HEK293T (cell line): ENCODE measurements around the gene RFC3.
A peak's percentile ranks its signal among the peaks of the same experiment; 100 is the strongest.

Experiments used
- CTCF ChIA-PET: fragments of 350-600 bp; formaldehyde crosslinking; extraction: SDS; loops from one replicate; lab custom pipeline; 2021; ENCODE audit warnings: antibody characterized with exemption, inconsistent platforms; lab: Yijun Ruan, JAX
- POLR2A ChIA-PET: fragments of 350-600 bp; formaldehyde crosslinking; extraction: SDS; loops from one replicate; lab custom pipeline; 2020; ENCODE audit warnings: antibody characterized with exemption, inconsistent platforms; lab: Yijun Ruan, JAX
- DNase-seq: peaks from one replicate; pipeline ENCODE4 v3.0.0; 2012; ENCODE audit warnings: mixed read lengths; ENCODE audit errors: extremely low spot score
- ARNT ChIP-seq: fragments of 450-650 bp; IDR thresholded peaks from 2 replicates; pipeline ENCODE4 v1.6.1; 2017; ENCODE audit warnings: mild to moderate bottlenecking
- BHLHE40 ChIP-seq: fragments of 450-650 bp; IDR thresholded peaks from 2 replicates; pipeline ENCODE4 v1.6.1; 2016; ENCODE audit warnings: mild to moderate bottlenecking, moderate library complexity, borderline replicate concordance
- CTBP1 ChIP-seq: fragments of 450-650 bp; IDR thresholded peaks from 2 replicates; pipeline ENCODE4 v1.6.1; 2016; ENCODE audit warnings: borderline replicate concordance
- ELF4 ChIP-seq: fragments of 450-650 bp; IDR thresholded peaks from 2 replicates; pipeline ENCODE4 v1.6.1; 2017; ENCODE audit warnings: antibody characterized with exemption
- FOXA1 ChIP-seq: fragments of 450-650 bp; IDR thresholded peaks from 2 replicates; pipeline ENCODE4 v1.6.1; 2016; ENCODE audit warnings: mild to moderate bottlenecking
- FOXK2 ChIP-seq: fragments of 450-650 bp; IDR thresholded peaks from 2 replicates; pipeline ENCODE4 v1.6.1; 2016; ENCODE audit warnings: mild to moderate bottlenecking
- FOXM1 ChIP-seq: fragments of 450-650 bp; IDR thresholded peaks from 2 replicates; pipeline ENCODE4 v1.6.1; 2017; ENCODE audit warnings: mild to moderate bottlenecking, borderline replicate concordance
- HDGF ChIP-seq: fragments of 450-650 bp; IDR thresholded peaks from 2 replicates; pipeline ENCODE4 v1.6.1; 2017; ENCODE audit warnings: antibody characterized with exemption, borderline replicate concordance
- L3MBTL2 ChIP-seq: fragments of 450-650 bp; conservative IDR thresholded peaks from 2 replicates; pipeline ENCODE4 v1.6.1; 2016; ENCODE audit warnings: mild to moderate bottlenecking
- LEF1 ChIP-seq: fragments of 450-650 bp; IDR thresholded peaks from 2 replicates; pipeline ENCODE4 v1.6.1; 2017; ENCODE audit warnings: mild to moderate bottlenecking, borderline replicate concordance
- NFRKB ChIP-seq: fragments of 450-650 bp; IDR thresholded peaks from 2 replicates; pipeline ENCODE4 v1.6.1; 2016; ENCODE audit warnings: mild to moderate bottlenecking, moderate library complexity
- SP1 ChIP-seq: fragments of 450-650 bp; IDR thresholded peaks from 2 replicates; pipeline ENCODE4 v1.6.1; 2017
- SUZ12 ChIP-seq: fragments of 450-650 bp; IDR thresholded peaks from 2 replicates; pipeline ENCODE4 v1.6.1; 2016; ENCODE audit warnings: mild to moderate bottlenecking
- TARDBP ChIP-seq: fragments of 450-650 bp; IDR thresholded peaks from 2 replicates; pipeline ENCODE4 v1.6.1; 2016
- ZNF384 ChIP-seq: fragments of 450-650 bp; IDR thresholded peaks from 2 replicates; pipeline ENCODE4 v1.6.1; 2016
- TF ChIP-seq, protein P1 (sequence below): fragments of 450-650 bp; IDR thresholded peaks from 2 replicates; pipeline ENCODE4 v1.6.1; 2016

Gene RFC3, protein sequence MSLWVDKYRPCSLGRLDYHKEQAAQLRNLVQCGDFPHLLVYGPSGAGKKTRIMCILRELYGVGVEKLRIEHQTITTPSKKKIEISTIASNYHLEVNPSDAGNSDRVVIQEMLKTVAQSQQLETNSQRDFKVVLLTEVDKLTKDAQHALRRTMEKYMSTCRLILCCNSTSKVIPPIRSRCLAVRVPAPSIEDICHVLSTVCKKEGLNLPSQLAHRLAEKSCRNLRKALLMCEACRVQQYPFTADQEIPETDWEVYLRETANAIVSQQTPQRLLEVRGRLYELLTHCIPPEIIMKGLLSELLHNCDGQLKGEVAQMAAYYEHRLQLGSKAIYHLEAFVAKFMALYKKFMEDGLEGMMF

DNA sequence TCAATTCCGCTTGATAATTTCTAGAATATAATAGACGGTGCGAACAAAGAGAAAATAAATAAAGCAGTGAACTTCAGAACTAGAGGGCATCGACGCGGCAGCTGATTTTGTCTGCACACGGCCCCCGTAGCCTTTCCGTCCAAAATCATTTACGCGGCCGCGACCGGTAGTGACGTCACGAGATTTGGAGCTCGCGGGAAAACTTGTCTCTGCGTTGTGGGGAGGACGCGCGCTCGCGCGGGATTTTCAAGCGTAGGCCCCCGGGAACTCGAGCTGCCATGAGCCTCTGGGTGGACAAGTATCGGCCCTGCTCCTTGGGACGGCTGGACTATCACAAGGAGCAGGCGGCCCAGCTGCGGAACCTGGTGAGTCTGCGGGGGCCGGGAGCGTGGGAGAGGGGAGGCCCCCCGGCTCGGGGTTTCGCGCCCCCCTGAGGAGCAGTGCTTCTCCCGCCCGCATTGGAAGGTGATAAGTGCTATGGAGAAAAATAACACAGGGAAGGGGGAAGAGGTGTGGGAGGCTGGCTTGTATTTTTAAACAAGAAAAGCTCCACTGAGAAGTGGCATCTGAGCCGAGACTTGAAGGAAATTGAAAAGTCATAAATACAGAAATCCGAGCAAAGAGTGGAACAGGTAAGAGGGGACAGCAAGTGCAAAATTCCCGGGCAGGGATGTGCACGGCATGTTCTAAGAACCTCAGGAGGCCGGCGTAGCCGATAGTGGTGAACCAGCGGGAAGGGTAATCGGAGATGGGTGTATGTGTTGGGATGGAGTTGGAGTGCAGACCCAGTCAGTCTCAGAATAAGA lies at the start of gene RFC3:
Gene RFC3 (plus strand): TSS at position 249 of the 806 bp plus-strand sequence. CDS start 30 bp downstream, at position 279.
- CTCF ChIA-PET, result no interaction called here
- no peak for TF ChIP-seq HDGF
- TF ChIP-seq ELF4, result peak; percentile 35
- peak; percentile 89 for TF ChIP-seq L3MBTL2
- no peak for TF ChIP-seq LEF1
- peak; percentile 87 for DNase-seq
- POLR2A ChIA-PET, result interaction anchor here (0.8 to 1.0 kb wide), 3 partner anchors 9 to 32 kb away, joined by 3 to 7 read pairs (median 3); no protein-coding TSS in a partner anchor

DNA sequence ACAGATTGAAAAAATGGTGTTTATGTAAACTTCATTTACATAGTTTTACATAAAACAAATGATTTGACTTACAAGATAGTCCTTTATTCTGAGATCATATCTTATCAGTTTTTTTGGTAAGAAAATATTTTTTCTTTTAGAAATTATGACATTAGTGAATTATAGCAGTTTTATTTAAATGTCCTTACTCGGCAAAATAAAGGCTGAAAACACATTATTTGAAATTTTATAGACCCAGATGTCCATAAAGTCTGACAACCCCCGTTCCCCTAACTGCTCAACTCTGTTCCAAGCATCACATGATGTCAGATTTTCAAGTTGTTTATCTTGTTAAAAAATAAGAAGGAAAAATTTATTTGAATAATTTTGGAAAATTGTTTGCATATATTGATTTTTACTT lies 46.7 kb upstream of the RFC3 start:
- no peak for DNase-seq
- TF ChIP-seq FOXA1 (no peak), NFRKB (no peak), FOXK2 (no peak), SP1 (no peak), ARNT (no peak), HDGF (no peak), ZNF384 (no peak), SUZ12 (no peak), LEF1 (no peak), CTBP1 (no peak), TARDBP (no peak), FOXM1 (no peak), L3MBTL2 (no peak), ELF4 (no peak)
- TF ChIP-seq, protein P1, sequence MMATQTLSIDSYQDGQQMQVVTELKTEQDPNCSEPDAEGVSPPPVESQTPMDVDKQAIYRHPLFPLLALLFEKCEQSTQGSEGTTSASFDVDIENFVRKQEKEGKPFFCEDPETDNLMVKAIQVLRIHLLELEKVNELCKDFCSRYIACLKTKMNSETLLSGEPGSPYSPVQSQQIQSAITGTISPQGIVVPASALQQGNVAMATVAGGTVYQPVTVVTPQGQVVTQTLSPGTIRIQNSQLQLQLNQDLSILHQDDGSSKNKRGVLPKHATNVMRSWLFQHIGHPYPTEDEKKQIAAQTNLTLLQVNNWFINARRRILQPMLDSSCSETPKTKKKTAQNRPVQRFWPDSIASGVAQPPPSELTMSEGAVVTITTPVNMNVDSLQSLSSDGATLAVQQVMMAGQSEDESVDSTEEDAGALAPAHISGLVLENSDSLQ, result no peak
- ChIA-PET POLR2A (no interaction called here), CTCF (no interaction called here)

DNA sequence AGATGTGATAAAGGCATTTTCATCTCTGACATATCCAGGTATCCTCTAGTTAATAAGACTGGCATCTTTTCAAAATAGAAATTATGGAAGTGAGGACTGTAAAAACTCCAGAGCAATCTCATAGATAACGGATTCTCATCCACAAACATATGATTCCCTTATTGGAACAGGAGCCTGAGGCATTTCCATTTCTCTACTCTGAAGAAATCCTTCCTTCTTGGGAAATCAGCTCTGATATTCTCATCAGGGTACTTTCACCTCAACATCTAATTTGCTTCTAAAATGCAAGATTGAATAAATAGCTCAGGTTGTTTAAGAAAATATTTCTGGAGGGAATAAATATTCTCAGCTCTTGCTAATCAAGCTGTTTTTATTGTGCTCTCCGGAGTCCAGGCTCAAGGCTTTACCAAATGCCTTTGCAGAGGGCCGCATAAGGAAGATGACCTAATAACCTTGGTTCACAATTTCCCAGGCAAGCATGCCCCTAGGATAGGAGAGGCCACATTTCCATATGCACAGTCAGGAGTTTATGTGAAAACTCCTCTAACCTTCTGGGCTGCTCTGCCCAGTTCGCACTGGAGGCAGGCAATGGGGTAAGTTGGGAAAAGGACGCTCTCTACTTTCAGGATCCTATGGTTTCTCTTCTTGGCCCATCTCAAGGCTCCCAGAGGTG lies 44.0 kb upstream of the RFC3 start:
- no peak for TF ChIP-seq SP1
- TF ChIP-seq FOXK2, result no peak
- no peak for TF ChIP-seq LEF1
- no peak for TF ChIP-seq L3MBTL2
- TF ChIP-seq NFRKB, result no peak
- TF ChIP-seq ELF4, result no peak
- no peak for TF ChIP-seq HDGF
- TF ChIP-seq ARNT, result no peak
- no peak for TF ChIP-seq FOXA1
- no peak for DNase-seq
- ChIA-PET POLR2A (no interaction called here), CTCF (no interaction called here)

DNA sequence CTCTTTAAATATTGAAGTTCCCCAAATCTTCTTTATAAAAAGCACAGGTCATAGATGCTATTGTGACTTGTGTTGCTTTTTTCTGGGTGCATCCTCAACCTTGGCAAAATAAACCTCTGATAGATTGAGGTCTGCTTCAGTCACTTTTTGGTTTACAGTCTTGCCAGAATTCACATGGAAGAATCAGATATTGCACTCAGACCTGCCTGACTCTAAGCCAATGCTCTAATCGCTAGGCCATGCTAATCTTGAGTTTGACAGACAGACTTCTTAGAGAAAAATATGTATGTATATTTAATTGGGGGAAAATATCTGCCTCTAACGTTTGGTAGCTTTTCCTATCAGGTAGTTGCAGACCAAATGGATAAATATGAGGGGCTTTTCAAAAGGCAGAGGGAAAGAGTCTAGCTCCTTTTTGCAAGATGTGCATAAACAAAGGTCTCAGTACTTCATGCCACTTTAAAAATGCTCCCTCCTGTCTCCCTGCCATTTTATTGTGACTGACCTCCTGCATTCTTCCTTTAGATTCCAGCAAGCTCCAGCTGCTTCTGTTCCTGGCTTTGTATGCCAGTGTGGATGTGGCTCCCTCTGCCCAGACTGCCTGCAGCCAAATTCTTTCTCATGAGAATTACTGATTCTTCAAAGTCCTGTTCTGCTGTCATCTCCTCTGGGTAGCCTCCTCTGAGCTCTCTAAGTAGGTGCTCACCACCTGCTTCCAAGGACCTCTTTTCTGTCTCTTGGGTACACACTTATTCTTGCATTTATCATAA lies 42.4 kb upstream of the RFC3 start:
- TF ChIP-seq FOXA1 (no peak), TARDBP (no peak), L3MBTL2 (no peak), FOXK2 (no peak), BHLHE40 (no peak)
- TF ChIP-seq, protein P1, result no peak
- ChIA-PET CTCF (interaction anchor here (0.5 to 1.0 kb wide), 3 partner anchors 10 to 20 kb away, joined by 3 read pairs; no protein-coding TSS in a partner anchor), POLR2A (no interaction called here)
- DNase-seq, result no peak

DNA sequence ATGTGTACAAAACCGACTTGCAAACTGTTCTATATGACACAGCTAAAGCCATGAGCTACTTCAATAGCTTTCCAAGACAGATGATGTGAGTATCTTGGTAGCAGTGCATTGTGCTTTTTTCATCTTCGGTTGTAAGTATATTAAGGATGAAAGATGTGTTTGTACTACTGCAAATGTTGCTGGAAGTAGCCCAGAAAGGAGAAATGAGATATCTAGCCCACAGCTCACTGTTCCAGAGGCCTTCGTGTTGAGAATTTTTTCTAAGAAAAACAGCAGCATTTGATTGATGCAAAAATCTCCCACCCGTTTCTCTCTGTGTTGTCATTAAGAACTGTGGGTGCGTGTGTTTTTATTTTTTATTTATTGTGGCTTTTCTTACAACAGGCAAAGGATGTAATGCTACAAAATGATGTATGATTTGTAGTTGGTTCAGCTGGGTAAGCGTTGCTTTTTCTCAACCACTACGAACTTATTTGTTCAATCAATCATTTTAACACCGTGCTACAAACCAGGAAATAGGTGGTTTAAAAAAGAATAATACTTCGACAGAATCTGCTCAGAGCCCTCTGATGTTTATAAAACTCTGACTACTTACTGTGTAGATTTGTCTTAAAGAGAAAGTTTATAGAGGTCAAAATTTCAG lies 41.6 kb upstream of the RFC3 start:
- no peak for DNase-seq
- ChIA-PET CTCF (interaction anchor here (1.0 kb wide), 1 partner anchor 9 kb away, joined by 3 read pairs; no protein-coding TSS in a partner anchor), POLR2A (no interaction called here)
- TF ChIP-seq SP1 (no peak), HDGF (no peak), FOXM1 (no peak), BHLHE40 (no peak), LEF1 (no peak), L3MBTL2 (no peak), NFRKB (no peak), ARNT (no peak), FOXA1 (no peak), TARDBP (no peak), ZNF384 (no peak), FOXK2 (no peak), CTBP1 (no peak)
- TF ChIP-seq, protein P1, result no peak
